K562 (cell line): Measurements from ENCODE around the gene B4GALNT2. TPM values are rescaled to one million over a fixed set of nuclear protein-coding genes. Genes with fewer than 3 reads are reported as not detected.

Experiments used
- ARNT ChIP-seq, 2 experiments: fragments of 450-650 bp; IDR thresholded peaks; 2 replicates each; pipeline ENCODE4 v1.6.1; 2016; ENCODE audit warnings: mild to moderate bottlenecking in 1 of 2
- BACH1 ChIP-seq: fragments of 200-800 bp; sonication (Bioruptor generic); IDR thresholded peaks from 2 replicates; pipeline ENCODE4 v1.6.1; 2016; ENCODE audit warnings: missing genetic modification characterization, missing compliant biosample characterization
- CHD2 ChIP-seq: IDR thresholded peaks from 2 replicates; pipeline ENCODE4 v1.6.1; 2011; ENCODE audit warnings: low read depth, low read length
- CREBBP ChIP-seq: IDR thresholded peaks from one replicate; pipeline ENCODE4 v1.6.1; 2012; ENCODE audit warnings: low read depth, mild to moderate bottlenecking, control low read depth, inconsistent platforms, low read length
- FOXJ2 ChIP-seq: fragments of 200-800 bp; sonication (Bioruptor generic); IDR thresholded peaks from 2 replicates; pipeline ENCODE4 v1.6.1; 2016; ENCODE audit warnings: missing genetic modification characterization, missing compliant biosample characterization
- ILF3 ChIP-seq: fragments of 450-650 bp; IDR thresholded peaks from 2 replicates; pipeline ENCODE4 v1.6.1; 2018; ENCODE audit warnings: antibody characterized with exemption, mild to moderate bottlenecking, moderate library complexity, borderline replicate concordance
- MEIS2 ChIP-seq: fragments of 450-650 bp; IDR thresholded peaks from 2 replicates; pipeline ENCODE4 v1.6.1; 2014; ENCODE audit warnings: mild to moderate bottlenecking; ENCODE audit not compliant: partially characterized antibody
- NFYB ChIP-seq: IDR thresholded peaks from 2 replicates; pipeline ENCODE4 v1.6.1; 2011; ENCODE audit warnings: mild to moderate bottlenecking, moderate library complexity; ENCODE audit not compliant: insufficient read length; ENCODE audit errors: extremely low read depth
- POLR2AphosphoS5 ChIP-seq: IDR thresholded peaks from 2 replicates; pipeline ENCODE4 v1.6.1; 2011; ENCODE audit warnings: mild to moderate bottlenecking, low read depth, low read length, moderate library complexity; ENCODE audit not compliant: control insufficient read depth, insufficient read depth
- RAD51 ChIP-seq: fragments of 450-650 bp; IDR thresholded peaks from 2 replicates; pipeline ENCODE4 v1.7.1; 2016; ENCODE audit warnings: low read depth, mild to moderate bottlenecking, borderline replicate concordance
- SP2 ChIP-seq: IDR thresholded peaks from 2 replicates; pipeline ENCODE4 v1.6.1; 2011; ENCODE audit warnings: mild to moderate bottlenecking, low read depth, low read length, moderate library complexity; ENCODE audit not compliant: poor library complexity, severe bottlenecking; ENCODE audit errors: extremely low read depth
- ZNF584 ChIP-seq: fragments of 200-800 bp; sonication (Bioruptor generic); IDR thresholded peaks from 2 replicates; pipeline ENCODE4 v1.6.1; 2016; ENCODE audit warnings: low read depth, mild to moderate bottlenecking, missing genetic modification characterization, missing compliant biosample characterization
- ZNF75A ChIP-seq: fragments of 450-650 bp; formaldehyde crosslinking; IDR thresholded peaks from 2 replicates; pipeline ENCODE4 v1.4.0; 2020; ENCODE audit warnings: mild to moderate bottlenecking
- polyA plus RNA-seq, 8 experiments: library from polyadenylated mRNA; depleted of rRNA in 4 of 8; stranded (reverse) in 5 of 8; unstranded in 3 of 8; fragments of >200 nt; fragmentation: Nextera tagmentation in 2 of 8; fragmentation: Illumina TruSeq in 1 of 8; extraction: Ambion mirVana in 2 of 8; extraction: Trizol in 1 of 8; gene quantifications; 2 replicates each; pipeline versions ENCODE4 v1.2.1 to v1.2.3, GENCODE V29; 2011 to 2014; ENCODE audit warnings: inconsistent platforms in 1 of 8, missing spikeins in 1 of 8
- total RNA-seq, 7 experiments: library from RNA; depleted of rRNA in 6 of 7; stranded (reverse); fragments of >200 nt in 6 of 7; fragmentation: Illumina TruSeq in 2 of 7; extraction: Trizol in 2 of 7; gene quantifications; 2 replicates each; pipeline versions ENCODE4 v1.2.1 to v1.2.3, GENCODE V29; 2011 to 2021; ENCODE audit warnings: low replicate concordance in 1 of 7
- TF ChIP-seq, protein P1 (sequence below): fragments of 250-450 bp; sonication (Bioruptor Pico); IDR thresholded peaks from 2 replicates; pipeline ENCODE4 v1.8.0; 2021; ENCODE audit warnings: moderate library complexity, mild to moderate bottlenecking, inconsistent platforms
- TF ChIP-seq, protein P2 (sequence below): fragments of 450-650 bp; formaldehyde crosslinking; IDR thresholded peaks from 2 replicates; pipeline ENCODE4 v1.4.0; 2020; ENCODE audit warnings: mild to moderate bottlenecking
- TF ChIP-seq, protein P3 (sequence below): fragments of 450-650 bp; IDR thresholded peaks from 2 replicates; pipeline ENCODE4 v1.6.1; 2016
- TF ChIP-seq, protein P4 (sequence below), 2 experiments: fragments of 450-650 bp in 1 of 2; sonication (generic) in 1 of 2; formaldehyde crosslinking in 1 of 2; IDR thresholded peaks in 1 of 2; conservative IDR thresholded peaks in 1 of 2; 2 replicates each; pipeline versions ENCODE4 v1.6.1 to v1.8.1; 2016 to 2023; ENCODE audit warnings: mild to moderate bottlenecking in 2 of 2, moderate library complexity in 2 of 2, inconsistent platforms in 1 of 2, missing genetic modification reagents in 1 of 2
- TF ChIP-seq, protein P5 (sequence below): fragments of 250-450 bp; sonication (Bioruptor Pico); IDR thresholded peaks from 2 replicates; pipeline ENCODE4 v1.4.0; 2020; ENCODE audit warnings: mild to moderate bottlenecking, moderate library complexity, borderline replicate concordance
- TF ChIP-seq, protein P6 (sequence below): fragments of 250-450 bp; sonication (Bioruptor Pico); IDR thresholded peaks from 2 replicates; pipeline ENCODE4 v1.6.1; 2021; ENCODE audit warnings: mild to moderate bottlenecking

B4GALNT2 gene
- total and polyA plus RNA-seq, 9 of the 15 experiments (the other 6 are each of a cell fraction or from before 2014, with no cell fraction given), result not detected

DNA sequence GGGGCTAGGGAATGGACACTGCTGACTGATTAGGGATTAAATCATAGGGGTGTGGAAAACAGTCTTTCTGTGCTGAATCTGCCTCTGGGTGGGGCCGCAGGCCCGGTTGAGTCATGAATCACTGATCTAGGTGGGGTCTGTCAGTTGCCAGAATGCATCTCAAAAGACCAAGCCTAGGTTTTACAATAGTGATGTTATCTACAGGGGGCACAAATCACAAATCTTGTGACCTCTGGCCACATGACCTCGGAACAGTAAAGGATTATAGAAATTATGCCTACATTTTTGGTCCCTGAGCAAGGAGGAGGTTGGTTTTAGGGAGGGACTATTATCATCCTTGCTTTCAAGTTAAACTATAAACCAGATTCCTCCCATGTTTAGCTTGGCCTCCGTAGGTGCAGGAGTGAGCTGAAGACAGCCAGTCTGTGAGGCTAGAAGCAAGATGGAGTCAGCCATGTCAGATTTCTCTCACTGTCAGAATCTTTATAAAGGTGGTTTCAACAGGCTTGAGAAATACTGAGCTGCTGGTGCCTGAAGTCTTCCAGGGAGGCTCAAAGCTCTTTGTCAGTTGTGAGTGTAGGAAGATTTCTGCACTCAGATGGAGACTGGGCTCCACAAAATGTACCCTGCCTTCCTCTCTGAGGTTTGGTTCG lies 64.9 kb downstream of the B4GALNT2 start (continued):
- TF ChIP-seq, protein P1, sequence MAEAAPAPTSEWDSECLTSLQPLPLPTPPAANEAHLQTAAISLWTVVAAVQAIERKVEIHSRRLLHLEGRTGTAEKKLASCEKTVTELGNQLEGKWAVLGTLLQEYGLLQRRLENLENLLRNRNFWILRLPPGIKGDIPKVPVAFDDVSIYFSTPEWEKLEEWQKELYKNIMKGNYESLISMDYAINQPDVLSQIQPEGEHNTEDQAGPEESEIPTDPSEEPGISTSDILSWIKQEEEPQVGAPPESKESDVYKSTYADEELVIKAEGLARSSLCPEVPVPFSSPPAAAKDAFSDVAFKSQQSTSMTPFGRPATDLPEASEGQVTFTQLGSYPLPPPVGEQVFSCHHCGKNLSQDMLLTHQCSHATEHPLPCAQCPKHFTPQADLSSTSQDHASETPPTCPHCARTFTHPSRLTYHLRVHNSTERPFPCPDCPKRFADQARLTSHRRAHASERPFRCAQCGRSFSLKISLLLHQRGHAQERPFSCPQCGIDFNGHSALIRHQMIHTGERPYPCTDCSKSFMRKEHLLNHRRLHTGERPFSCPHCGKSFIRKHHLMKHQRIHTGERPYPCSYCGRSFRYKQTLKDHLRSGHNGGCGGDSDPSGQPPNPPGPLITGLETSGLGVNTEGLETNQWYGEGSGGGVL, result no peak
- no peak for TF ChIP-seq CHD2
- no peak for TF ChIP-seq ZNF75A (CRISPR knock-in tag)
- no peak for TF ChIP-seq RAD51
- TF ChIP-seq ARNT (IDR thresholded peaks at IDR 0.05), result no peak
- TF ChIP-seq, protein P2, sequence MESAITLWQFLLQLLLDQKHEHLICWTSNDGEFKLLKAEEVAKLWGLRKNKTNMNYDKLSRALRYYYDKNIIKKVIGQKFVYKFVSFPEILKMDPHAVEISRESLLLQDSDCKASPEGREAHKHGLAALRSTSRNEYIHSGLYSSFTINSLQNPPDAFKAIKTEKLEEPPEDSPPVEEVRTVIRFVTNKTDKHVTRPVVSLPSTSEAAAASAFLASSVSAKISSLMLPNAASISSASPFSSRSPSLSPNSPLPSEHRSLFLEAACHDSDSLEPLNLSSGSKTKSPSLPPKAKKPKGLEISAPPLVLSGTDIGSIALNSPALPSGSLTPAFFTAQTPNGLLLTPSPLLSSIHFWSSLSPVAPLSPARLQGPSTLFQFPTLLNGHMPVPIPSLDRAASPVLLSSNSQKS (CRISPR knock-in tag), result no peak
- TF ChIP-seq FOXJ2 (tag), result no peak
- TF ChIP-seq BACH1 (tag), result peak; percentile 48; the same call in 1 of the 2 replicates
- TF ChIP-seq NFYB, result no peak
- TF ChIP-seq ZNF584, result no peak
- TF ChIP-seq, protein P3, sequence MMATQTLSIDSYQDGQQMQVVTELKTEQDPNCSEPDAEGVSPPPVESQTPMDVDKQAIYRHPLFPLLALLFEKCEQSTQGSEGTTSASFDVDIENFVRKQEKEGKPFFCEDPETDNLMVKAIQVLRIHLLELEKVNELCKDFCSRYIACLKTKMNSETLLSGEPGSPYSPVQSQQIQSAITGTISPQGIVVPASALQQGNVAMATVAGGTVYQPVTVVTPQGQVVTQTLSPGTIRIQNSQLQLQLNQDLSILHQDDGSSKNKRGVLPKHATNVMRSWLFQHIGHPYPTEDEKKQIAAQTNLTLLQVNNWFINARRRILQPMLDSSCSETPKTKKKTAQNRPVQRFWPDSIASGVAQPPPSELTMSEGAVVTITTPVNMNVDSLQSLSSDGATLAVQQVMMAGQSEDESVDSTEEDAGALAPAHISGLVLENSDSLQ, result 0 out of 2 replicates have a peak, but pooled peaks have one; percentile 15
- TF ChIP-seq, protein P4, sequence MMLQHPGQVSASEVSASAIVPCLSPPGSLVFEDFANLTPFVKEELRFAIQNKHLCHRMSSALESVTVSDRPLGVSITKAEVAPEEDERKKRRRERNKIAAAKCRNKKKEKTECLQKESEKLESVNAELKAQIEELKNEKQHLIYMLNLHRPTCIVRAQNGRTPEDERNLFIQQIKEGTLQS (IDR thresholded peaks at IDR 0.05), result no peak
- TF ChIP-seq, protein P4 (CRISPR knock-in tag; conservative IDR thresholded peaks at IDR 0.05), result no peak
- no peak for TF ChIP-seq POLR2AphosphoS5
- TF ChIP-seq, protein P5, sequence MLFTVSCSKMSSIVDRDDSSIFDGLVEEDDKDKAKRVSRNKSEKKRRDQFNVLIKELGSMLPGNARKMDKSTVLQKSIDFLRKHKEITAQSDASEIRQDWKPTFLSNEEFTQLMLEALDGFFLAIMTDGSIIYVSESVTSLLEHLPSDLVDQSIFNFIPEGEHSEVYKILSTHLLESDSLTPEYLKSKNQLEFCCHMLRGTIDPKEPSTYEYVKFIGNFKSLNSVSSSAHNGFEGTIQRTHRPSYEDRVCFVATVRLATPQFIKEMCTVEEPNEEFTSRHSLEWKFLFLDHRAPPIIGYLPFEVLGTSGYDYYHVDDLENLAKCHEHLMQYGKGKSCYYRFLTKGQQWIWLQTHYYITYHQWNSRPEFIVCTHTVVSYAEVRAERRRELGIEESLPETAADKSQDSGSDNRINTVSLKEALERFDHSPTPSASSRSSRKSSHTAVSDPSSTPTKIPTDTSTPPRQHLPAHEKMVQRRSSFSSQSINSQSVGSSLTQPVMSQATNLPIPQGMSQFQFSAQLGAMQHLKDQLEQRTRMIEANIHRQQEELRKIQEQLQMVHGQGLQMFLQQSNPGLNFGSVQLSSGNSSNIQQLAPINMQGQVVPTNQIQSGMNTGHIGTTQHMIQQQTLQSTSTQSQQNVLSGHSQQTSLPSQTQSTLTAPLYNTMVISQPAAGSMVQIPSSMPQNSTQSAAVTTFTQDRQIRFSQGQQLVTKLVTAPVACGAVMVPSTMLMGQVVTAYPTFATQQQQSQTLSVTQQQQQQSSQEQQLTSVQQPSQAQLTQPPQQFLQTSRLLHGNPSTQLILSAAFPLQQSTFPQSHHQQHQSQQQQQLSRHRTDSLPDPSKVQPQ (CRISPR knock-in tag), result no peak
- no peak for TF ChIP-seq CREBBP
- TF ChIP-seq ILF3, result no peak
- TF ChIP-seq, protein P6, sequence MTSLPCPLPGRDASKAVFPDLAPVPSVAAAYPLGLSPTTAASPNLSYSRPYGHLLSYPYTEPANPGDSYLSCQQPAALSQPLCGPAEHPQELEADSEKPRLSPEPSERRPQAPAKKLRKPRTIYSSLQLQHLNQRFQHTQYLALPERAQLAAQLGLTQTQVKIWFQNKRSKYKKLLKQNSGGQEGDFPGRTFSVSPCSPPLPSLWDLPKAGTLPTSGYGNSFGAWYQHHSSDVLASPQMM, result no peak
- TF ChIP-seq SP2, result no peak
- peak; percentile 36 for TF ChIP-seq MEIS2
